Endothelial cell of umbilical vein (primary cell): Measurements from ENCODE around the gene CACNA1C. TPM values are rescaled to one million over a fixed set of nuclear protein-coding genes. Genes with fewer than 3 reads are reported as not detected.

Experiments used
- BruUV-seq: library from RNA; stranded (reverse); fragments of 400-500 nt; replicated peaks from 2 replicates; lab custom pipeline; 2021; lab: Mats Ljungman, UMichigan
- CTCF ChIA-PET: fragments of 300-600, 350-600 bp; sonication (Branson Sonifier 250); formaldehyde crosslinking; loops from one replicate; lab custom pipeline; 2021; ENCODE audit warnings: antibody characterized with exemption, inconsistent platforms; lab: Charles Lee
- POLR2A ChIA-PET: fragments of 300-600, 350-600 bp; sonication (Branson Sonifier 250); formaldehyde crosslinking; loops from one replicate; lab custom pipeline; 2021; ENCODE audit warnings: antibody characterized with exemption, inconsistent platforms; lab: Charles Lee
- DNase-seq: peaks from one replicate; pipeline ENCODE4 v3.0.0-alpha.2; 2011; ENCODE audit warnings: low read depth, low spot score
- FAIRE-seq: peaks from 2 replicates; lab custom pipeline; 2011; peaks lifted over from hg19 to GRCh38; lab: Jason Lieb, UNC
- H2AFZ ChIP-seq: 2 replicates; pipeline ENCODE4 v1.6.0; 2012; ENCODE audit warnings: low read depth, low read length, control low read depth, inconsistent platforms
- H3K27ac ChIP-seq: 2 replicates; pipeline ENCODE4 v1.5.1; 2011; ENCODE audit warnings: low read depth, mild to moderate bottlenecking, control low read depth, low read length, moderate library complexity; ENCODE audit not compliant: insufficient read depth
- H3K27me3 ChIP-seq, 2 experiments: 2 replicates each; pipeline versions ENCODE4 v1.6.0 to v1.6.1; 2011; ENCODE audit warnings: low read length in 2 of 2, mixed read lengths in 1 of 2; ENCODE audit not compliant: control insufficient read depth in 2 of 2, insufficient read depth in 2 of 2
- H3K36me3 ChIP-seq, 2 experiments: 2 replicates in 1 of 2; 3 replicates in 1 of 2; pipeline ENCODE4 v1.5.1; 2011; ENCODE audit warnings: low read length in 2 of 2, mild to moderate bottlenecking in 1 of 2, moderate library complexity in 1 of 2; ENCODE audit not compliant: control insufficient read depth in 2 of 2, insufficient read depth in 2 of 2; ENCODE audit errors: extremely low read depth in 1 of 2
- H3K4me1 ChIP-seq: 3 replicates; pipeline ENCODE4 v1.5.1; 2011; ENCODE audit warnings: mild to moderate bottlenecking, low read length; ENCODE audit not compliant: control insufficient read depth, insufficient read depth; ENCODE audit errors: extremely low read depth
- H3K4me2 ChIP-seq: 2 replicates; pipeline ENCODE4 v1.6.1; 2011; ENCODE audit warnings: low read length, control low read depth, mixed read lengths; ENCODE audit not compliant: insufficient read depth
- H3K4me3 ChIP-seq, 3 experiments: fragments of 200-600 bp in 1 of 3; sonication (generic), shearing (Covaris generic) in 1 of 3; replicated peaks in 1 of 3; 2 replicates each; pipeline ENCODE4 v1.5.1; 2011 to 2016; ENCODE audit warnings: control low read depth in 3 of 3, low read length in 3 of 3, mild to moderate bottlenecking in 2 of 3, inconsistent platforms in 1 of 3, low read depth in 1 of 3, moderate library complexity in 1 of 3; ENCODE audit not compliant: insufficient read depth in 1 of 3
- H3K79me2 ChIP-seq: 2 replicates; pipeline ENCODE4 v1.6.0; 2012; ENCODE audit warnings: low read length, inconsistent platforms; ENCODE audit not compliant: control insufficient read depth, insufficient read depth
- H3K9ac ChIP-seq: replicated peaks from 2 replicates; pipeline ENCODE3; 2011; ENCODE audit warnings: low read length, control low read depth; ENCODE audit not compliant: insufficient read depth; ENCODE audit errors: extremely low read depth
- H3K9me1 ChIP-seq: replicated peaks from 3 replicates; pipeline ENCODE4 v1.6.0; 2011; ENCODE audit warnings: mild to moderate bottlenecking, low read length; ENCODE audit not compliant: control insufficient read depth, insufficient read depth; ENCODE audit errors: extremely low read depth
- H3K9me3 ChIP-seq: replicated peaks from 2 replicates; pipeline ENCODE4 v1.5.1; 2012; ENCODE audit warnings: low read length, inconsistent platforms; ENCODE audit not compliant: control insufficient read depth, insufficient read depth
- H4K20me1 ChIP-seq: replicated peaks from 2 replicates; pipeline ENCODE3; 2011; ENCODE audit warnings: mild to moderate bottlenecking, low read length; ENCODE audit not compliant: control insufficient read depth, insufficient read depth; ENCODE audit errors: extremely low read depth
- CTCF ChIP-seq, 2 donors: IDR thresholded peaks; 1 replicate in 1 of 2; 2 replicates in 1 of 2; pipeline ENCODE4 v1.5.1; 2011; ENCODE audit warnings: low read length in 2 of 2, mild to moderate bottlenecking in 2 of 2, moderate library complexity in 2 of 2, control low read depth in 1 of 2, inconsistent platforms in 1 of 2, low read depth in 1 of 2; ENCODE audit not compliant: insufficient read depth in 1 of 2; ENCODE audit errors: extremely low read depth in 1 of 2
- EZH2 ChIP-seq: IDR thresholded peaks from 2 replicates; pipeline ENCODE4 v1.6.1; 2012; ENCODE audit warnings: borderline replicate concordance, low read depth, mild to moderate bottlenecking, moderate library complexity, low read length, inconsistent platforms; ENCODE audit not compliant: severe bottlenecking
- FOS ChIP-seq: IDR thresholded peaks from 2 replicates; pipeline ENCODE4 v1.6.1; 2011; ENCODE audit warnings: mild to moderate bottlenecking, low read length, moderate library complexity, borderline replicate concordance; ENCODE audit not compliant: insufficient read depth
- GATA2 ChIP-seq: IDR thresholded peaks from 2 replicates; pipeline ENCODE4 v1.7.0; 2011; ENCODE audit warnings: low read depth, mild to moderate bottlenecking, moderate library complexity, mixed read lengths, low read length; ENCODE audit not compliant: insufficient read length, insufficient read depth
- JUN ChIP-seq: IDR thresholded peaks from 2 replicates; pipeline ENCODE4 v1.6.1; 2011; ENCODE audit warnings: borderline replicate concordance, low read depth; ENCODE audit not compliant: insufficient read length, insufficient read depth
- MAX ChIP-seq: IDR thresholded peaks from 2 replicates; pipeline ENCODE4 v1.6.1; 2011; ENCODE audit not compliant: insufficient read depth, insufficient read length
- MYC ChIP-seq: IDR thresholded peaks from one replicate; pipeline ENCODE4 v1.6.1; 2011; ENCODE audit warnings: mild to moderate bottlenecking, low read depth, low read length
- POLR2A ChIP-seq: IDR thresholded peaks from 2 replicates; pipeline ENCODE4 v1.6.1; 2012; ENCODE audit warnings: low read depth, mild to moderate bottlenecking, control low read depth, low read length
- POLR2AphosphoS5 ChIP-seq: IDR thresholded peaks from 2 replicates; pipeline ENCODE4 v1.6.1; 2012; ENCODE audit warnings: low read depth, mild to moderate bottlenecking, control low read depth, low read length, moderate library complexity; ENCODE audit not compliant: insufficient read depth
- dilution Hi-C: fragments of 300-500 bp; cut with MboI; formaldehyde crosslinking; loops from one replicate; pipeline ENCODE4 v1.15.0; 2019; ENCODE audit warnings: low sequenced_read_pairs; ENCODE audit not compliant: extremely low pct_ligation_motif_present
- intact Hi-C: fragments of 100-400 bp; cut with micrococcal nuclease; formaldehyde crosslinking; loops from one replicate; pipeline ENCODE4 v1.10.0; 2022
- polyA plus RNA-seq, 4 experiments: library from polyadenylated mRNA; depleted of rRNA in 3 of 4; stranded (reverse) in 3 of 4; unstranded in 1 of 4; fragments of >200 nt; gene quantifications; 2 replicates each; pipeline versions ENCODE4 v1.2.1 to v1.2.3, GENCODE V29; 2011 to 2012; ENCODE audit warnings: missing spikeins in 1 of 4
- total RNA-seq: library from RNA; stranded (reverse); gene quantifications from 2 replicates; pipeline ENCODE4 v1.2.3, GENCODE V29; 2021

The CACNA1C gene
- total and polyA plus RNA-seq, 2 donors (not counting 3 experiments of a cell fraction or from before 2014, with no cell fraction given), result not detected

GRCh38 chr12:2563709-2564108, 510.9 kb downstream of the CACNA1C start:
- Histone ChIP-seq H3K79me2 (no peaks in the 10 kb centered on the region), H3K4me2 (no peak overlapping the region), H3K9ac (no peak overlapping the region), H3K4me3 (no peak overlapping the region), H2AFZ (no peak overlapping the region), H3K36me3 (no peaks in the 10 kb centered on the region), H3K27me3 (peaks cover 0 to 2% of the 10 kb centered on the region in 2 experiments), H4K20me1 (no peaks in the 10 kb centered on the region), H3K4me1 (no peaks in the 10 kb centered on the region), H3K9me3 (no peaks in the 10 kb centered on the region), H3K27ac (no peak overlapping the region), H3K9me1 (no peaks in the 10 kb centered on the region)
- BruUV-seq, result no TSS peak
- DNase-seq (no peak), FAIRE-seq (no peak)
- TF ChIP-seq EZH2 (no peak), FOS (no peak), GATA2 (no peak), POLR2AphosphoS5 (no peak), MAX (no peak), CTCF (IDR thresholded peaks at IDR 0.05; ENCODE audit: extremely low read depth in 1 of 2, insufficient read depth in 1 of 2, low read depth in 1 of 2, low read length in 2 of 2) (no peak), MYC (no peak), POLR2A (no peak), JUN (no peak)
- dilution Hi-C loops, result no loop called here
- ChIA-PET CTCF (interaction anchor here (1.7 kb wide), 1 partner anchor 11 kb away, joined by 3 read pairs; no protein-coding TSS in a partner anchor), POLR2A (no interaction called here)
- intact Hi-C loops, result no loop called here
